HEK293 (cell line): Measurements from ENCODE around the gene CCDC3.

Experiments
- CTCF ChIA-PET: fragments of 350-600 bp; formaldehyde crosslinking; extraction: SDS; loops from one replicate; lab custom pipeline; 2021; ENCODE audit warnings: antibody characterized with exemption; lab: Yijun Ruan, JAX
- POLR2A ChIA-PET: fragments of 300-600 bp; formaldehyde crosslinking; extraction: SDS; loops from one replicate; lab custom pipeline; 2020; ENCODE audit warnings: antibody characterized with exemption, inconsistent platforms; lab: Yijun Ruan, JAX
- H3K27ac ChIP-seq: fragments of 200-500 bp; sonication (Bioruptor generic); 2 replicates; pipeline ENCODE4 v1.5.1; 2014; ENCODE audit warnings: low read depth, low read length, control low read depth, inconsistent platforms; ENCODE audit errors: extremely low read depth
- H3K36me3 ChIP-seq, 2 experiments: fragments of 200-500 bp in 1 of 2; sonication (Bioruptor generic) in 1 of 2; 1 replicate in 1 of 2; 2 replicates in 1 of 2; pipeline ENCODE4 v1.5.1; 2014 to 2017; ENCODE audit warnings: inconsistent platforms in 2 of 2, low read length in 2 of 2; ENCODE audit not compliant: control insufficient read depth in 2 of 2, insufficient read depth in 1 of 2
- H3K4me1 ChIP-seq: fragments of 200-500 bp; sonication (Bioruptor generic); 2 replicates; pipeline ENCODE4 v1.5.1; 2014; ENCODE audit warnings: mild to moderate bottlenecking, low read length, inconsistent platforms; ENCODE audit not compliant: control insufficient read depth, insufficient read depth
- H3K4me3 ChIP-seq: 2 replicates; pipeline ENCODE4 v1.5.1; 2011; ENCODE audit warnings: low read depth, mild to moderate bottlenecking, control low read depth, low read length, moderate library complexity
- H3K9me3 ChIP-seq: fragments of 200-500 bp; sonication (Bioruptor generic); 2 replicates; pipeline ENCODE4 v1.5.1; 2014; ENCODE audit warnings: low read depth, low read length, inconsistent platforms; ENCODE audit not compliant: control insufficient read depth, insufficient read depth
- BCL11B ChIP-seq: fragments of 450-650 bp; formaldehyde crosslinking; IDR thresholded peaks from 2 replicates; pipeline ENCODE4 v1.5.1; 2016; ENCODE audit warnings: low read depth, missing biosample characterization, missing genetic modification characterization
- GLI4 ChIP-seq: fragments of 450-650 bp; formaldehyde crosslinking; IDR thresholded peaks from 2 replicates; pipeline ENCODE4 v1.5.1; 2016; ENCODE audit warnings: missing biosample characterization, missing genetic modification characterization
- PRDM1 ChIP-seq: fragments of 450-650 bp; formaldehyde crosslinking; IDR thresholded peaks from 2 replicates; pipeline ENCODE4; 2016; ENCODE audit warnings: missing biosample characterization, missing genetic modification characterization
- REST ChIP-seq: fragments of 450-650 bp; formaldehyde crosslinking; IDR thresholded peaks from 2 replicates; pipeline ENCODE4 v1.5.1; 2016; ENCODE audit warnings: missing biosample characterization, missing genetic modification characterization
- SETDB1 ChIP-seq: IDR thresholded peaks from one replicate; pipeline ENCODE4 v1.6.1; 2017; ENCODE audit warnings: mild to moderate bottlenecking, low read length, moderate library complexity, mixed read lengths; ENCODE audit not compliant: insufficient read length
- SP3 ChIP-seq: fragments of 450-650 bp; formaldehyde crosslinking; IDR thresholded peaks from 2 replicates; pipeline ENCODE4 v1.5.1; 2016; ENCODE audit warnings: missing biosample characterization, missing genetic modification characterization
- SP7 ChIP-seq: fragments of 450-650 bp; formaldehyde crosslinking; IDR thresholded peaks from 2 replicates; pipeline ENCODE4 v1.5.1; 2016; ENCODE audit warnings: missing biosample characterization, missing genetic modification characterization
- TRIM28 ChIP-seq: IDR thresholded peaks from 2 replicates; pipeline ENCODE4 v1.6.1; 2011; ENCODE audit warnings: low read length, control low read depth, borderline replicate concordance
- ZBTB17 ChIP-seq: fragments of 450-650 bp; formaldehyde crosslinking; IDR thresholded peaks from 2 replicates; pipeline ENCODE4 v1.5.1; 2016; ENCODE audit warnings: missing biosample characterization, missing genetic modification characterization
- ZBTB48 ChIP-seq: fragments of 450-650 bp; formaldehyde crosslinking; IDR thresholded peaks from 2 replicates; pipeline ENCODE4 v1.5.1; 2016; ENCODE audit warnings: missing biosample characterization, missing genetic modification characterization
- ZNF140 ChIP-seq: fragments of 450-650 bp; formaldehyde crosslinking; IDR thresholded peaks from 2 replicates; pipeline ENCODE4 v1.5.1; 2016; ENCODE audit warnings: missing biosample characterization, missing genetic modification characterization
- ZNF16 ChIP-seq: fragments of 450-650 bp; formaldehyde crosslinking; IDR thresholded peaks from 2 replicates; pipeline ENCODE4 v1.5.1; 2016; ENCODE audit warnings: low read depth, missing biosample characterization, missing genetic modification characterization
- ZNF311 ChIP-seq: fragments of 450-650 bp; formaldehyde crosslinking; IDR thresholded peaks from 2 replicates; pipeline ENCODE4 v1.5.1; 2017; ENCODE audit warnings: missing biosample characterization, missing genetic modification characterization, borderline replicate concordance
- ZNF37A ChIP-seq: fragments of 450-650 bp; IDR thresholded peaks from 2 replicates; pipeline ENCODE4 v1.5.1; 2018; ENCODE audit warnings: missing biosample characterization, missing genetic modification characterization
- ZNF560 ChIP-seq: fragments of 450-650 bp; formaldehyde crosslinking; IDR thresholded peaks from 2 replicates; pipeline ENCODE4 v1.5.1; 2017; ENCODE audit warnings: missing biosample characterization, missing genetic modification characterization, borderline replicate concordance
- ZNF596 ChIP-seq: fragments of 450-650 bp; IDR thresholded peaks from 2 replicates; pipeline ENCODE4 v1.5.0; 2018; ENCODE audit warnings: missing biosample characterization, mild to moderate bottlenecking, missing genetic modification characterization, moderate library complexity
- ZNF639 ChIP-seq: fragments of 450-650 bp; formaldehyde crosslinking; IDR thresholded peaks from 2 replicates; pipeline ENCODE4 v1.5.1; 2016; ENCODE audit warnings: missing biosample characterization, missing genetic modification characterization
- ZNF658 ChIP-seq: fragments of 450-650 bp; formaldehyde crosslinking; IDR thresholded peaks from 2 replicates; pipeline ENCODE4; 2016; ENCODE audit warnings: missing biosample characterization, missing genetic modification characterization
- ZNF707 ChIP-seq: fragments of 450-650 bp; formaldehyde crosslinking; IDR thresholded peaks from 2 replicates; pipeline ENCODE4 v1.5.1; 2016; ENCODE audit warnings: missing biosample characterization, missing genetic modification characterization
- ZNF776 ChIP-seq: fragments of 450-650 bp; formaldehyde crosslinking; IDR thresholded peaks from 2 replicates; pipeline ENCODE4 v1.5.0; 2017; ENCODE audit warnings: missing biosample characterization, missing genetic modification characterization, borderline replicate concordance
- TF ChIP-seq, protein P1 (sequence below): fragments of 450-650 bp; formaldehyde crosslinking; IDR thresholded peaks from 2 replicates; pipeline ENCODE4 v1.5.1; 2016; ENCODE audit warnings: missing biosample characterization, missing genetic modification characterization
- TF ChIP-seq, protein P2 (sequence below): fragments of 450-650 bp; formaldehyde crosslinking; IDR thresholded peaks from 2 replicates; pipeline ENCODE4 v1.5.1; 2016; ENCODE audit warnings: missing biosample characterization, missing genetic modification characterization, borderline replicate concordance

CCDC3 gene

DNA sequence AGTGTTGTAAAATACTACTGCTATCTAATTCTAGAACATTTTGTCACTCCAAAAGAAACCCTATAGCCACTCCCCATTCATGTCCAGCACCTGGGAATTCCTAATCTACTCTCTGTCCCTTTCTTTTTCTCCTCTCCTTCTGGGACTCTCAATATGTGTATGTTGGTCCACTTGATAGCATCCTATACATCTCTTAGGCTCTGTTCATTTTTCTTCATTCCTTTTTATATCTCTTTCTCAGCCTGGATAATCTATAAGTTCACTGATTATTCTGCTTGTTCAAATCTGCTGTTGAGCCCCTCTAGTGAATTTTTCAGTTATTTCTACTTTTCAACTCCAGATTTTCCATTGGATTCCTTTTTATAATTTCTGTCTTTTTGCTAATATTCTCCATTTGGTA is 108.6 kb downstream of the CCDC3 start:
- Histone ChIP-seq H3K4me3 (no peak overlapping the region), H3K9me3 (no peaks in the 10 kb centered on the region), H3K4me1 (no peaks in the 10 kb centered on the region), H3K27ac (no peak overlapping the region), H3K36me3 (no peaks in the 10 kb centered on the region)
- TF ChIP-seq SETDB1 (peak; percentile 72), PRDM1 (tag by site-specific recombination) (no peak), TRIM28 (peak; percentile 61; the same call in 1 of the 2 replicates), ZBTB48 (tag by site-specific recombination) (no peak), GLI4 (tag by site-specific recombination) (no peak)
- TF ChIP-seq, protein P1, sequence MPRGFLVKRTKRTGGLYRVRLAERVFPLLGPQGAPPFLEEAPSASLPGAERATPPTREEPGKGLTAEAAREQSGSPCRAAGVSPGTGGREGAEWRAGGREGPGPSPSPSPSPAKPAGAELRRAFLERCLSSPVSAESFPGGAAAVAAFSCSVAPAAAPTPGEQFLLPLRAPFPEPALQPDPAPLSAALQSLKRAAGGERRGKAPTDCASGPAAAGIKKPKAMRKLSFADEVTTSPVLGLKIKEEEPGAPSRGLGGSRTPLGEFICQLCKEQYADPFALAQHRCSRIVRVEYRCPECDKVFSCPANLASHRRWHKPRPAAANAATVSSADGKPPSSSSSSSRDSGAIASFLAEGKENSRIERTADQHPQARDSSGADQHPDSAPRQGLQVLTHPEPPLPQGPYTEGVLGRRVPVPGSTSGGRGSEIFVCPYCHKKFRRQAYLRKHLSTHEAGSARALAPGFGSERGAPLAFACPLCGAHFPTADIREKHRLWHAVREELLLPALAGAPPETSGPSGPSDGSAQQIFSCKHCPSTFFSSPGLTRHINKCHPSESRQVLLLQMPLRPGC (tag by site-specific recombination), result no peak
- ChIA-PET POLR2A (no interaction called here), CTCF (interaction anchor here (1.0 kb wide), 1 partner anchor 9 kb away, joined by 4 read pairs; no protein-coding TSS in a partner anchor)

DNA sequence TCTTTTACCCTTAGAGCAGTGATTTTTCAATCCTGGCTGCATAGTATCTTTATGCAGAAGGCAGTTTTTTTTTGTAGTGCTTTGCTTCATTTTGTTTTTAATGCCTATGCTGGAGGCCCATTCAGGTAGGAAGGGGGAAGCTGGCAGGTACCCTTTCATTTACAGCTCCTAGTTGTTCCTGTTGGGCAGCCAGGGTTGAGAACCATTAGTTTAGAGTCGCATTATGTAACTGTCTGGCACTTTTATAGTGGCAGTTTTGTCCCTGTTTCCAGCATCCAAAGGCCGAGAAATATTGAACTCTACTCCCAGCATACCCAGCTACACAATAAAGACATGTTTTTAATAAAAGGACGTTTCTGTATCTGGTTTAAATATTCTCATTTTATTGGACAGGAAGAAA is 110.6 kb downstream of the CCDC3 start:
- Histone ChIP-seq H3K27ac (no peak overlapping the region), H3K4me3 (no peak overlapping the region), H3K36me3 (no peaks in the 10 kb centered on the region), H3K9me3 (no peaks in the 10 kb centered on the region), H3K4me1 (no peaks in the 10 kb centered on the region)
- TF ChIP-seq ZNF140 (tag by site-specific recombination), result no peak
- no peak for TF ChIP-seq ZNF707 (tag by site-specific recombination)
- TF ChIP-seq SP7 (tag by site-specific recombination), result no peak
- TF ChIP-seq BCL11B (tag by site-specific recombination), result no peak
- TF ChIP-seq ZNF639 (tag by site-specific recombination), result no peak
- no peak for TF ChIP-seq ZNF776 (tag by site-specific recombination)
- TF ChIP-seq, protein P2, sequence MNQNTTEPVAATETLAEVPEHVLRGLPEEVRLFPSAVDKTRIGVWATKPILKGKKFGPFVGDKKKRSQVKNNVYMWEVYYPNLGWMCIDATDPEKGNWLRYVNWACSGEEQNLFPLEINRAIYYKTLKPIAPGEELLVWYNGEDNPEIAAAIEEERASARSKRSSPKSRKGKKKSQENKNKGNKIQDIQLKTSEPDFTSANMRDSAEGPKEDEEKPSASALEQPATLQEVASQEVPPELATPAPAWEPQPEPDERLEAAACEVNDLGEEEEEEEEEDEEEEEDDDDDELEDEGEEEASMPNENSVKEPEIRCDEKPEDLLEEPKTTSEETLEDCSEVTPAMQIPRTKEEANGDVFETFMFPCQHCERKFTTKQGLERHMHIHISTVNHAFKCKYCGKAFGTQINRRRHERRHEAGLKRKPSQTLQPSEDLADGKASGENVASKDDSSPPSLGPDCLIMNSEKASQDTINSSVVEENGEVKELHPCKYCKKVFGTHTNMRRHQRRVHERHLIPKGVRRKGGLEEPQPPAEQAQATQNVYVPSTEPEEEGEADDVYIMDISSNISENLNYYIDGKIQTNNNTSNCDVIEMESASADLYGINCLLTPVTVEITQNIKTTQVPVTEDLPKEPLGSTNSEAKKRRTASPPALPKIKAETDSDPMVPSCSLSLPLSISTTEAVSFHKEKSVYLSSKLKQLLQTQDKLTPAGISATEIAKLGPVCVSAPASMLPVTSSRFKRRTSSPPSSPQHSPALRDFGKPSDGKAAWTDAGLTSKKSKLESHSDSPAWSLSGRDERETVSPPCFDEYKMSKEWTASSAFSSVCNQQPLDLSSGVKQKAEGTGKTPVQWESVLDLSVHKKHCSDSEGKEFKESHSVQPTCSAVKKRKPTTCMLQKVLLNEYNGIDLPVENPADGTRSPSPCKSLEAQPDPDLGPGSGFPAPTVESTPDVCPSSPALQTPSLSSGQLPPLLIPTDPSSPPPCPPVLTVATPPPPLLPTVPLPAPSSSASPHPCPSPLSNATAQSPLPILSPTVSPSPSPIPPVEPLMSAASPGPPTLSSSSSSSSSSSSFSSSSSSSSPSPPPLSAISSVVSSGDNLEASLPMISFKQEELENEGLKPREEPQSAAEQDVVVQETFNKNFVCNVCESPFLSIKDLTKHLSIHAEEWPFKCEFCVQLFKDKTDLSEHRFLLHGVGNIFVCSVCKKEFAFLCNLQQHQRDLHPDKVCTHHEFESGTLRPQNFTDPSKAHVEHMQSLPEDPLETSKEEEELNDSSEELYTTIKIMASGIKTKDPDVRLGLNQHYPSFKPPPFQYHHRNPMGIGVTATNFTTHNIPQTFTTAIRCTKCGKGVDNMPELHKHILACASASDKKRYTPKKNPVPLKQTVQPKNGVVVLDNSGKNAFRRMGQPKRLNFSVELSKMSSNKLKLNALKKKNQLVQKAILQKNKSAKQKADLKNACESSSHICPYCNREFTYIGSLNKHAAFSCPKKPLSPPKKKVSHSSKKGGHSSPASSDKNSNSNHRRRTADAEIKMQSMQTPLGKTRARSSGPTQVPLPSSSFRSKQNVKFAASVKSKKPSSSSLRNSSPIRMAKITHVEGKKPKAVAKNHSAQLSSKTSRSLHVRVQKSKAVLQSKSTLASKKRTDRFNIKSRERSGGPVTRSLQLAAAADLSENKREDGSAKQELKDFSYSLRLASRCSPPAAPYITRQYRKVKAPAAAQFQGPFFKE, result no peak
- TF ChIP-seq ZNF37A (tag by site-specific recombination), result no peak
- no peak for TF ChIP-seq ZNF16 (tag by site-specific recombination)
- no peak for TF ChIP-seq REST (tag by site-specific recombination)
- no peak for TF ChIP-seq ZBTB17 (tag by site-specific recombination)
- no peak for TF ChIP-seq ZNF560 (tag by site-specific recombination)
- TF ChIP-seq SP3 (tag by site-specific recombination), result no peak
- no peak for TF ChIP-seq ZBTB48 (tag by site-specific recombination)
- TF ChIP-seq ZNF658 (tag by site-specific recombination), result no peak
- no peak for TF ChIP-seq ZNF311 (tag by site-specific recombination)
- no peak for TF ChIP-seq ZNF596 (tag by site-specific recombination)
- ChIA-PET POLR2A (no interaction called here), CTCF (interaction anchor here (0.7 to 2.6 kb wide), 3 partner anchors 12 to 550 kb away, joined by 3 to 13 read pairs (median 3); no protein-coding TSS in a partner anchor)
